Neural progenitor cell (in vitro differentiated cells): ENCODE results near the gene EGLN1.

ENCODE experiments used
- EZH2 ChIP-seq: fragments of 200-600 bp; sonication (generic); IDR thresholded peaks from 2 replicates; pipeline ENCODE4 v1.6.1; 2017; ENCODE audit warnings: antibody characterized with exemption, mild to moderate bottlenecking, moderate library complexity
- EZH2phosphoT487 ChIP-seq: fragments of 200-600 bp; sonication (generic); IDR thresholded peaks from 2 replicates; pipeline ENCODE4 v1.6.1; 2017; ENCODE audit warnings: antibody characterized with exemption
- TF ChIP-seq, protein P1 (sequence below): fragments of 200-600 bp; sonication (generic); IDR thresholded peaks from 2 replicates; pipeline ENCODE4 v1.5.1; 2017; ENCODE audit warnings: antibody characterized with exemption, mild to moderate bottlenecking

DNA sequence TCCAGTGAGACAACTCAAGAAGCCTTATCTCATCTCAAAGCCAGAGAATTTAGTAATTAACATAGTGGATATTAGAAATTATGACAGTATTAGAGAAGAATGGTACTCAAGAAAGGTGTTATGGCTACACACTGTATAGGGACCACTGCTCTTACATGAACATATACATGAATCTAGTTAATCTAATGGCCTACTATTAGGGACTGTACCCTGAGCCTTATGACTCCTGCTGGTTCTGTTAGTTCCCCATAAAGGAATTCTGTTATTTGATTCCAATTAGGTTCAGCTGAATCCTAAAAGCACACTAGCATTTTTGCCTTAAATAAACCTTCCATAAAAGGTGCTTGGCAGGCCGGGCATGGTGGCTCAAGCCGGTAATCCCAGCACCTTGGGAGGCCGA, 39.7 kb downstream of the EGLN1 start:
- TF ChIP-seq, protein P1, sequence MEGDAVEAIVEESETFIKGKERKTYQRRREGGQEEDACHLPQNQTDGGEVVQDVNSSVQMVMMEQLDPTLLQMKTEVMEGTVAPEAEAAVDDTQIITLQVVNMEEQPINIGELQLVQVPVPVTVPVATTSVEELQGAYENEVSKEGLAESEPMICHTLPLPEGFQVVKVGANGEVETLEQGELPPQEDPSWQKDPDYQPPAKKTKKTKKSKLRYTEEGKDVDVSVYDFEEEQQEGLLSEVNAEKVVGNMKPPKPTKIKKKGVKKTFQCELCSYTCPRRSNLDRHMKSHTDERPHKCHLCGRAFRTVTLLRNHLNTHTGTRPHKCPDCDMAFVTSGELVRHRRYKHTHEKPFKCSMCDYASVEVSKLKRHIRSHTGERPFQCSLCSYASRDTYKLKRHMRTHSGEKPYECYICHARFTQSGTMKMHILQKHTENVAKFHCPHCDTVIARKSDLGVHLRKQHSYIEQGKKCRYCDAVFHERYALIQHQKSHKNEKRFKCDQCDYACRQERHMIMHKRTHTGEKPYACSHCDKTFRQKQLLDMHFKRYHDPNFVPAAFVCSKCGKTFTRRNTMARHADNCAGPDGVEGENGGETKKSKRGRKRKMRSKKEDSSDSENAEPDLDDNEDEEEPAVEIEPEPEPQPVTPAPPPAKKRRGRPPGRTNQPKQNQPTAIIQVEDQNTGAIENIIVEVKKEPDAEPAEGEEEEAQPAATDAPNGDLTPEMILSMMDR = no peak
- TF ChIP-seq EZH2 = no peak
- no peak for TF ChIP-seq EZH2phosphoT487
